GM12878 (cell line): ENCODE results near the gene FAR2. TPM values are rescaled to one million over a fixed set of nuclear protein-coding genes. Genes with fewer than 3 reads are reported as not detected.

ENCODE experiments used
- ATAC-seq: fragments of 200-7000 bp; cut with Tn5 transposase; 3 replicates; pipeline ENCODE4 v1.9.1; 2020; ENCODE audit warnings: mild to moderate bottlenecking, moderate library complexity
- BruUV-seq: library from RNA; stranded (reverse); fragments of 400-500 nt; replicated peaks from 2 replicates; lab custom pipeline; 2021; lab: Mats Ljungman, UMichigan
- CTCF ChIA-PET: fragments of 300-600 bp; sonication (Branson Sonifier 250); formaldehyde crosslinking; extraction: SDS; loops from one replicate; lab custom pipeline; 2021; ENCODE audit warnings: inconsistent platforms; lab: Yijun Ruan, JAX
- POLR2A ChIA-PET: fragments of 350-600 bp; formaldehyde crosslinking; extraction: SDS; loops from one replicate; lab custom pipeline; 2021; ENCODE audit warnings: inconsistent platforms; lab: Charles Lee
- RAD21 ChIA-PET: fragments of 300-600 bp; sonication (Branson Sonifier 250); formaldehyde crosslinking; loops from one replicate; lab custom pipeline; 2023; ENCODE audit warnings: antibody characterized with exemption; ENCODE audit not compliant: unreplicated experiment; lab: Charles Lee
- SMC1A ChIA-PET: fragments of 300-600 bp; sonication (Branson Sonifier 250); formaldehyde crosslinking; loops from one replicate; lab custom pipeline; 2023; ENCODE audit not compliant: unreplicated experiment, uncharacterized antibody; lab: Charles Lee
- DNase-seq: peaks from one replicate; pipeline ENCODE4 v3.0.0-alpha.2; 2011; ENCODE audit warnings: low read depth, low spot score
- FAIRE-seq: peaks from 3 replicates; lab custom pipeline; 2011; peaks lifted over from hg19 to GRCh38; lab: Jason Lieb, UNC
- H2AFZ ChIP-seq: 2 replicates; pipeline ENCODE4 v1.6.0; 2011; ENCODE audit warnings: low read depth, low read length, control low read depth; ENCODE audit not compliant: control insufficient read depth
- H3K27ac ChIP-seq: 2 replicates; pipeline ENCODE4 v1.5.1; 2011; ENCODE audit warnings: control low read depth; ENCODE audit not compliant: control insufficient read depth, insufficient read depth
- H3K27me3 ChIP-seq, 2 experiments: replicated peaks in 1 of 2; 2 replicates each; pipeline versions ENCODE4 v1.6.0 to v1.6.1; 2011; ENCODE audit warnings: low read length in 1 of 2; ENCODE audit not compliant: control insufficient read depth in 2 of 2, insufficient read depth in 2 of 2
- H3K36me3 ChIP-seq, 2 experiments: 2 replicates each; pipeline ENCODE4 v1.5.1; 2011; ENCODE audit warnings: low read length in 1 of 2; ENCODE audit not compliant: control insufficient read depth in 2 of 2, insufficient read depth in 2 of 2
- H3K4me1 ChIP-seq: 2 replicates; pipeline ENCODE4 v1.6.1; 2011; ENCODE audit warnings: mild to moderate bottlenecking, low read length, moderate library complexity, mixed read lengths; ENCODE audit not compliant: control insufficient read depth, insufficient read depth
- H3K4me2 ChIP-seq: 2 replicates; pipeline ENCODE4 v1.6.0; 2011; ENCODE audit warnings: control low read depth; ENCODE audit not compliant: control insufficient read depth, insufficient read depth
- H3K4me3 ChIP-seq: fragments of 200-600 bp; sonication (generic); 2 replicates; pipeline ENCODE4 v1.5.1; 2016
- H3K79me2 ChIP-seq: 2 replicates; pipeline ENCODE4 v1.6.0; 2011; ENCODE audit warnings: low read length; ENCODE audit not compliant: control insufficient read depth, insufficient read depth
- H3K9ac ChIP-seq: 2 replicates; pipeline ENCODE4 v1.8.0; 2011; ENCODE audit warnings: low read length, control low read depth, mixed read lengths; ENCODE audit not compliant: control insufficient read depth, insufficient read depth
- H3K9me3 ChIP-seq: replicated peaks from 3 replicates; pipeline ENCODE4 v1.5.1; 2011; ENCODE audit warnings: mild to moderate bottlenecking, low read length; ENCODE audit not compliant: control insufficient read depth, insufficient read depth
- H4K20me1 ChIP-seq: 2 replicates; pipeline ENCODE4 v1.6.0; 2011; ENCODE audit not compliant: control insufficient read depth, insufficient read depth
- ATF2 ChIP-seq: IDR thresholded peaks from 2 replicates; pipeline ENCODE4 v1.6.1; 2012; ENCODE audit warnings: low read length, inconsistent platforms
- BCL11A ChIP-seq: IDR thresholded peaks from 2 replicates; pipeline ENCODE4 v1.6.1; 2011; ENCODE audit warnings: low read depth, low read length
- CREB1 ChIP-seq: IDR thresholded peaks from 2 replicates; pipeline ENCODE4 v1.6.1; 2012; ENCODE audit warnings: low read depth, mild to moderate bottlenecking, inconsistent platforms
- DPF2 ChIP-seq: fragments of 450-650 bp; IDR thresholded peaks from 2 replicates; pipeline ENCODE4 v1.6.1; 2017; ENCODE audit warnings: mild to moderate bottlenecking
- EP300 ChIP-seq, 2 experiments: fragments of 150-350 bp in 1 of 2; IDR thresholded peaks; 2 replicates each; pipeline ENCODE4 v1.6.1; 2011 to 2012; ENCODE audit warnings: low read depth in 2 of 2, low read length in 2 of 2, borderline replicate concordance in 1 of 2, improper control_type of control experiment in 1 of 2, inconsistent platforms in 1 of 2; ENCODE audit not compliant: control insufficient read depth in 1 of 2
- IKZF1 ChIP-seq: fragments of 450-650 bp; conservative IDR thresholded peaks from 2 replicates; pipeline ENCODE4 v1.6.1; 2017; ENCODE audit warnings: antibody characterized with exemption, mild to moderate bottlenecking
- IKZF2 ChIP-seq, 2 experiments: fragments of 450-650 bp; IDR thresholded peaks; 2 replicates each; pipeline ENCODE4 v1.6.1; 2017; ENCODE audit warnings: mild to moderate bottlenecking in 2 of 2, moderate library complexity in 2 of 2
- IRF4 ChIP-seq: IDR thresholded peaks from 2 replicates; pipeline ENCODE4 v1.6.1; 2011; ENCODE audit warnings: low read depth, low read length
- JUNB ChIP-seq: IDR thresholded peaks from 2 replicates; pipeline ENCODE4 v1.6.1; 2016; ENCODE audit warnings: antibody characterized with exemption, mild to moderate bottlenecking
- LARP7 ChIP-seq: fragments of 450-650 bp; IDR thresholded peaks from 2 replicates; pipeline ENCODE4 v1.6.1; 2017; ENCODE audit warnings: mild to moderate bottlenecking
- MTA2 ChIP-seq: fragments of 450-650 bp; IDR thresholded peaks from 2 replicates; pipeline ENCODE4 v1.6.1; 2016; ENCODE audit warnings: low read depth, mild to moderate bottlenecking, moderate library complexity
- NFYB ChIP-seq: IDR thresholded peaks from 2 replicates; pipeline ENCODE4 v1.6.1; 2011; ENCODE audit warnings: low read depth, mild to moderate bottlenecking, low read length, improper control_type of control experiment, moderate library complexity; ENCODE audit not compliant: insufficient read depth
- POLR2AphosphoS2 ChIP-seq: IDR thresholded peaks from 2 replicates; pipeline ENCODE4 v1.6.1; 2011; ENCODE audit warnings: low read depth, mild to moderate bottlenecking, low read length, improper control_type of control experiment, moderate library complexity
- RUNX3 ChIP-seq: IDR thresholded peaks from 2 replicates; pipeline ENCODE4 v1.6.1; 2012; ENCODE audit warnings: low read length, inconsistent platforms
- SMARCA5 ChIP-seq: fragments of 450-650 bp; IDR thresholded peaks from 2 replicates; pipeline ENCODE4 v1.6.1; 2017; ENCODE audit warnings: mild to moderate bottlenecking
- SPI1 ChIP-seq: IDR thresholded peaks from 2 replicates; pipeline ENCODE4 v1.6.1; 2011; ENCODE audit warnings: low read depth, mild to moderate bottlenecking, low read length, moderate library complexity, borderline replicate concordance; ENCODE audit not compliant: insufficient read depth
- TARDBP ChIP-seq: IDR thresholded peaks from 2 replicates; pipeline ENCODE4 v1.6.1; 2016; ENCODE audit warnings: borderline replicate concordance
- ZBTB33 ChIP-seq: fragments of 450-650 bp; IDR thresholded peaks from 2 replicates; pipeline ENCODE4 v1.6.1; 2017; ENCODE audit warnings: mild to moderate bottlenecking
- ZNF217 ChIP-seq: fragments of 450-650 bp; IDR thresholded peaks from 2 replicates; pipeline ENCODE4 v1.6.1; 2017; ENCODE audit warnings: antibody characterized with exemption, mild to moderate bottlenecking
- WGBS: methylation state at CpG from one replicate; pipeline ENCODE4 v1.1.6; 2016; ENCODE audit warnings: low lambda C conversion rate; ENCODE audit not compliant: insufficient replicate concordance, insufficient coverage; ENCODE audit errors: missing lambda C conversion rate; 5-methylcytosine and 5-hydroxymethylcytosine counted together
- in situ Hi-C: fragments of 300-500 bp; cut with MboI; formaldehyde crosslinking; loops from 9 replicates; pipeline ENCODE4 v1.14.3; 2018; ENCODE audit warnings: mixed read lengths
- intact Hi-C: fragments of 100-400 bp; cut with micrococcal nuclease; formaldehyde crosslinking; loops from one replicate; pipeline ENCODE4 v1.14.2; 2022; ENCODE audit not compliant: unreplicated experiment
- polyA plus RNA-seq, 11 experiments: library from polyadenylated mRNA; depleted of rRNA in 4 of 11; unstranded in 6 of 11; stranded (reverse) in 5 of 11; fragments of >200 nt; fragmentation: Nextera tagmentation in 4 of 11; fragmentation: Illumina TruSeq in 1 of 11; extraction: Ambion mirVana in 4 of 11; extraction: Trizol in 1 of 11; gene quantifications; 1 replicate in 1 of 11; 2 replicates in 10 of 11; pipeline versions ENCODE4 v1.2.1 to v1.2.3, GENCODE V29; 2011 to 2016; ENCODE audit warnings: inconsistent platforms in 2 of 11, missing spikeins in 2 of 11, low read depth in 1 of 11
- total RNA-seq, 4 experiments: library from RNA; depleted of rRNA in 3 of 4; stranded (reverse); fragments of >200 nt in 3 of 4; fragmentation: Illumina TruSeq in 1 of 4; extraction: Trizol in 1 of 4; gene quantifications; 2 replicates each; pipeline versions ENCODE4 v1.2.1 to v1.2.3, GENCODE V29; 2013 to 2021

FAR2 gene
- total and polyA plus RNA-seq, 10 of the 15 experiments (the other 5 are each of a cell fraction or from before 2014, with no cell fraction given): 0.50 to 1.1 (median 0.65) TPM

- no peak for TF ChIP-seq SMARCA5
- TF ChIP-seq, all 136 proteins: peak for 0
Measured at GRCh38 chr12:29244159-29244765, 95.2 kb downstream of the FAR2 start (continued).

- 0% methylated on average over 3 of the region's 3 CpGs for WGBS
- no TSS peak for BruUV-seq
- no peak overlapping the region for H3K4me3 ChIP-seq
- CTCF ChIA-PET: interaction anchor here (1.9 kb wide), 1 partner anchor 20 kb away, joined by 4 read pairs; no protein-coding TSS in a partner anchor
- no peaks in the 10 kb centered on the region for H3K9me3 ChIP-seq
- POLR2A ChIA-PET: no interaction called here
- intact Hi-C loops: no loop called here
- FAIRE-seq (no peak), ATAC-seq (peak; percentile 16; the same call in 1 of the 3 replicates), DNase-seq (no peak)
- SMC1A ChIA-PET: interaction anchor here (0.6 to 1.5 kb wide), 6 partner anchors 9 to 521 kb away, joined by 3 to 4 read pairs (median 3); no protein-coding TSS in a partner anchor
- peaks cover 17% of the 10 kb centered on the region for H3K4me1 ChIP-seq
- H3K4me2 ChIP-seq: no peak overlapping the region
- no peaks in the 10 kb centered on the region for H3K27me3 ChIP-seq
- no peak overlapping the region for H3K9ac ChIP-seq
- no peaks in the 10 kb centered on the region for H4K20me1 ChIP-seq
- H3K79me2 ChIP-seq: no peaks in the 10 kb centered on the region
- H3K27ac ChIP-seq: no peak overlapping the region
- H3K36me3 ChIP-seq: no peaks in the 10 kb centered on the region
- no peak overlapping the region for H2AFZ ChIP-seq
- in situ Hi-C loops: no loop called here
- RAD21 ChIA-PET: no interaction called here
- peak; percentile 58 for TF ChIP-seq MTA2
- peak; percentile 60; the same call in 1 of the 2 replicates for TF ChIP-seq IRF4
- no peak for TF ChIP-seq LARP7
- peak; percentile 61 for TF ChIP-seq RUNX3
- TF ChIP-seq EP300 (IDR thresholded peaks at IDR 0.05; ENCODE audit: borderline replicate concordance in 1 of 2, control insufficient read depth in 1 of 2, low read depth in 2 of 2, low read length in 2 of 2): peak in 1 of 2 experiments; percentile 53; a peak in 1 of 4 replicates
- TF ChIP-seq NFYB: no peak
- TF ChIP-seq IKZF2 (IDR thresholded peaks at IDR 0.05): peak in 1 of 2 experiments; percentile 27; a peak in 1 of 4 replicates
- no peak for TF ChIP-seq ZBTB33
- TF ChIP-seq IKZF1: peak; percentile 38; the same call in 1 of the 2 replicates
- TF ChIP-seq JUNB: peak; percentile 48
- TF ChIP-seq TARDBP: no peak
- 0 out of 2 replicates have a peak, but pooled peaks have one; percentile 16 for TF ChIP-seq ATF2
- no peak for TF ChIP-seq POLR2AphosphoS2
- 0 out of 2 replicates have a peak, but pooled peaks have one; percentile 39 for TF ChIP-seq ZNF217
- peak; percentile 28; the same call in 1 of the 2 replicates for TF ChIP-seq SPI1
- TF ChIP-seq DPF2: peak; percentile 55; the same call in 1 of the 2 replicates
- no peak for TF ChIP-seq CREB1
- peak; percentile 63; the same call in 1 of the 2 replicates for TF ChIP-seq BCL11A
Measured at GRCh38 chr12:29245246-29245645, 96.2 kb downstream of the FAR2 start.
